ENCODE results near the gene MUL1. TPM values are rescaled to one million over a fixed set of nuclear protein-coding genes. Genes with fewer than 3 reads are reported as not detected.

MUL1 gene
- total RNA-seq, 1 donor from 2014 or later, result 32.4 TPM

GRCh38 chr1:20458717-20459116 lies 49.2 kb downstream of the MUL1 start:
- Mint-ChIP-seq H3K4me1 (ENCODE audit: low read depth, unreplicated experiment) (no peaks in the 10 kb centered on the region), H3K9me3 (ENCODE audit: unreplicated experiment) (no peaks in the 10 kb centered on the region), H3K27me3 (ENCODE audit: unreplicated experiment) (peaks cover 2% of the 10 kb centered on the region), H3K36me3 (ENCODE audit: unreplicated experiment) (peaks cover 5% of the 10 kb centered on the region), H3K4me3 (ENCODE audit: unreplicated experiment) (no peak overlapping the region), H3K27ac (ENCODE audit: unreplicated experiment) (no peak overlapping the region)
- no peak for TF ChIP-seq CTCF (IDR thresholded peaks at IDR 0.05; ENCODE audit: partially characterized antibody, unreplicated experiment)
- DNase-seq, result no peak

GRCh38 chr1:20454004-20454403 lies 53.9 kb downstream of the MUL1 start:
- Mint-ChIP-seq H3K4me1 (ENCODE audit: low read depth, unreplicated experiment) (peaks cover 5% of the 10 kb centered on the region), H3K27me3 (ENCODE audit: unreplicated experiment) (no peaks in the 10 kb centered on the region)
- no peak for TF ChIP-seq CTCF (IDR thresholded peaks at IDR 0.05; ENCODE audit: partially characterized antibody, unreplicated experiment)

GRCh38 chr1:20449735-20450311 lies 58.1 kb downstream of the MUL1 start:
- Mint-ChIP-seq H3K36me3 (ENCODE audit: unreplicated experiment) (peaks cover 5% of the 10 kb centered on the region), H3K9me3 (ENCODE audit: unreplicated experiment) (no peaks in the 10 kb centered on the region), H3K27ac (ENCODE audit: unreplicated experiment) (no peak overlapping the region), H3K4me3 (ENCODE audit: unreplicated experiment) (no peak overlapping the region), H3K4me1 (ENCODE audit: low read depth, unreplicated experiment) (peaks cover 14% of the 10 kb centered on the region), H3K27me3 (ENCODE audit: unreplicated experiment) (peaks cover 2% of the 10 kb centered on the region)
- TF ChIP-seq CTCF (IDR thresholded peaks at IDR 0.05; ENCODE audit: partially characterized antibody, unreplicated experiment), result no peak
- DNase-seq, result no peak

More at GRCh38 chr1:20454004-20454403, 53.9 kb downstream of the MUL1 start:
- Mint-ChIP-seq H3K9me3 (ENCODE audit: unreplicated experiment) (no peaks in the 10 kb centered on the region), H3K36me3 (ENCODE audit: unreplicated experiment) (peaks cover 5% of the 10 kb centered on the region), H3K4me3 (ENCODE audit: unreplicated experiment) (no peak overlapping the region), H3K27ac (ENCODE audit: unreplicated experiment) (no peak overlapping the region)
- DNase-seq, result no peak

Other genes starting within 250 kb of the MUL1 start
- 0.10 TPM for gene VWA5B1, start 217.3 kb downstream of the MUL1 start, total RNA-seq (ENCODE audit: unreplicated experiment)
- gene CAMK2N1, start 21.9 kb downstream of the MUL1 start, total RNA-seq (ENCODE audit: unreplicated experiment), result 120 TPM
- not detected for gene FAM43B, start 44.4 kb upstream of the MUL1 start, total RNA-seq (ENCODE audit: unreplicated experiment)
- gene CDA, start 80.9 kb upstream of the MUL1 start, total RNA-seq (ENCODE audit: unreplicated experiment), result not detected
- 32.0 TPM for gene PINK1, start 125.3 kb upstream of the MUL1 start, total RNA-seq (ENCODE audit: unreplicated experiment)
- gene DDOST, start 153.2 kb upstream of the MUL1 start, total RNA-seq (ENCODE audit: unreplicated experiment), result 126 TPM
- gene KIF17, start 209.9 kb upstream of the MUL1 start, total RNA-seq (ENCODE audit: unreplicated experiment), result 1.6 TPM
- gene SH2D5, start 224.6 kb upstream of the MUL1 start, total RNA-seq (ENCODE audit: unreplicated experiment), result 1.2 TPM

Measured in glutamatergic neuron (in vitro differentiated cells).